ENCODE measurements around the gene RASGRF1. TPM values are rescaled to one million over a fixed set of nuclear protein-coding genes. Genes with fewer than 3 reads are reported as not detected.

Gene RASGRF1
- total RNA-seq, 4 donors from 2014 or later, result 0.14 to 0.75 (median 0.64) TPM; not detected in 1

DNA sequence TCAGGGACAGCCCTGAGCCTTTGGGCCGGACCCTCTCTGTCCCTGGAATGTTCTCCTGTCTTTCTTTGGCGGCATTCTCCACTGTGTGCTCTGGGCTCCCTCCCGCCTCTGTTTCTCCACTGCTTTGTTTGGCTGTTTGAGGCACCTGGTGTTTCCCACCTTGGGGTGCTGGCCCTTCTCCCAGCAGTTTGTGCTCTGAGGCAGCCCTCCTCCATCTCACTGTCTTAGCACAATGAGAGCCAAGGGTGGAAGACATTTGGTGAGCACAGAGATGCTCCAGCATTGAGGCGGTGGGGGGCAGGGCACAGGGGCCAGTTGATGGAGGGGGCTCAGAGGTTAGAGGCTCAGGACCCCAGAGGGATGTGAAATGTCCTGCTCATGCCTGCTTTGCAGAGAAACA is 54.3 kb downstream of the RASGRF1 start:
- H3K4me1 ChIP-seq, result no peaks in the 10 kb centered on the region
- intact Hi-C loops (cut with DNase I; ENCODE audit: low total_unique reads) (no loop called here), in situ Hi-C loops (cut with MboI; ENCODE audit: low pct_ligation_motif_present in 1 of 4, low pct_unique_long_range_greater_than_20kb in 1 of 4, low sequenced_read_pairs in 3 of 4) (loop anchor here in 1 of 4 donors (10.0 kb wide), 1 partner anchor 148 kb away; no protein-coding TSS in a partner anchor)
- H3K27me3 ChIP-seq, result peaks cover 3% of the 10 kb centered on the region
- no peaks in the 10 kb centered on the region for H3K9me3 ChIP-seq
- no peak overlapping the region for H3K4me3 ChIP-seq
- TF ChIP-seq EP300 (IDR thresholded peaks at IDR 0.05; ENCODE audit: low read depth), result no peak
- no peak for TF ChIP-seq POLR2AphosphoS5 (IDR thresholded peaks at IDR 0.05)
- TF ChIP-seq, protein P1, sequence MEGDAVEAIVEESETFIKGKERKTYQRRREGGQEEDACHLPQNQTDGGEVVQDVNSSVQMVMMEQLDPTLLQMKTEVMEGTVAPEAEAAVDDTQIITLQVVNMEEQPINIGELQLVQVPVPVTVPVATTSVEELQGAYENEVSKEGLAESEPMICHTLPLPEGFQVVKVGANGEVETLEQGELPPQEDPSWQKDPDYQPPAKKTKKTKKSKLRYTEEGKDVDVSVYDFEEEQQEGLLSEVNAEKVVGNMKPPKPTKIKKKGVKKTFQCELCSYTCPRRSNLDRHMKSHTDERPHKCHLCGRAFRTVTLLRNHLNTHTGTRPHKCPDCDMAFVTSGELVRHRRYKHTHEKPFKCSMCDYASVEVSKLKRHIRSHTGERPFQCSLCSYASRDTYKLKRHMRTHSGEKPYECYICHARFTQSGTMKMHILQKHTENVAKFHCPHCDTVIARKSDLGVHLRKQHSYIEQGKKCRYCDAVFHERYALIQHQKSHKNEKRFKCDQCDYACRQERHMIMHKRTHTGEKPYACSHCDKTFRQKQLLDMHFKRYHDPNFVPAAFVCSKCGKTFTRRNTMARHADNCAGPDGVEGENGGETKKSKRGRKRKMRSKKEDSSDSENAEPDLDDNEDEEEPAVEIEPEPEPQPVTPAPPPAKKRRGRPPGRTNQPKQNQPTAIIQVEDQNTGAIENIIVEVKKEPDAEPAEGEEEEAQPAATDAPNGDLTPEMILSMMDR (IDR thresholded peaks at IDR 0.05), result no peak
- TF ChIP-seq POLR2A (IDR thresholded peaks at IDR 0.05), result no peak
- no peaks in the 10 kb centered on the region for H3K36me3 ChIP-seq
- H3K27ac ChIP-seq, result no peak overlapping the region
- WGBS, 2 donors (ENCODE audit: low coverage in 1 of 2), result 88 to 93% methylated on average over 2 to 4 of the region's 4 CpGs
- DNase-seq, result no peak

DNA sequence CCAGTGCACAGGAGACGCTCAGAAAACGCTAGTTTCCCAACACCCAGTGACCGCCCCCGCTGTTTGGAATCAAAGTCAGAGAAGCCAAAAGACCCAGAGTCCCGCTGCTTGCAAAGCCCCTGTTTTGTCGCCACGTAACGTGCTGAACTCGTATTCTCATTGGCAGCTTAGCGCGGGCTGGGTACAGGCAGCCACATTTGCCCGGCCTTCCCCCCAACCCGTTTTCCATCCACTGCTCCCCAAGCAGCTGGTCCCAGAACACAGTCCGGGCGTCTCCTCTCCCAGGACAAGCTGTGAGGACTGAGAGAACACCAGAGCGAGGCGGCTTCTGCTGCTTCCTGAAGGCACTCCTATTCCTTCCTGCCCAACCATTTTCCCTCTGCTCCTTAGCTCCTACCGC is 54.8 kb downstream of the RASGRF1 start:
- no peak overlapping the region for H3K4me3 ChIP-seq
- no peaks in the 10 kb centered on the region for H3K36me3 ChIP-seq
- in situ Hi-C loops (cut with MboI; ENCODE audit: low pct_ligation_motif_present in 1 of 4, low pct_unique_long_range_greater_than_20kb in 1 of 4, low sequenced_read_pairs in 3 of 4) (loop anchor here in 1 of 4 donors (10.0 kb wide), 1 partner anchor 149 kb away; no protein-coding TSS in a partner anchor), intact Hi-C loops (cut with DNase I; ENCODE audit: low total_unique reads) (no loop called here)
- no peak overlapping the region for H3K27ac ChIP-seq
- no peaks in the 10 kb centered on the region for H3K9me3 ChIP-seq
- H3K4me1 ChIP-seq, result no peaks in the 10 kb centered on the region
- 35 to 56% methylated on average over 8 to 18 of the region's 18 CpGs for WGBS, 2 donors (ENCODE audit: low coverage in 1 of 2)
- TF ChIP-seq, protein P1 (IDR thresholded peaks at IDR 0.05), result no peak
- no peak for TF ChIP-seq POLR2A (IDR thresholded peaks at IDR 0.05)
- no peak for TF ChIP-seq POLR2AphosphoS5 (IDR thresholded peaks at IDR 0.05)
- no peak for TF ChIP-seq EP300 (IDR thresholded peaks at IDR 0.05; ENCODE audit: low read depth)
- H3K27me3 ChIP-seq, result peaks cover 3% of the 10 kb centered on the region
- DNase-seq, result no peak

DNA sequence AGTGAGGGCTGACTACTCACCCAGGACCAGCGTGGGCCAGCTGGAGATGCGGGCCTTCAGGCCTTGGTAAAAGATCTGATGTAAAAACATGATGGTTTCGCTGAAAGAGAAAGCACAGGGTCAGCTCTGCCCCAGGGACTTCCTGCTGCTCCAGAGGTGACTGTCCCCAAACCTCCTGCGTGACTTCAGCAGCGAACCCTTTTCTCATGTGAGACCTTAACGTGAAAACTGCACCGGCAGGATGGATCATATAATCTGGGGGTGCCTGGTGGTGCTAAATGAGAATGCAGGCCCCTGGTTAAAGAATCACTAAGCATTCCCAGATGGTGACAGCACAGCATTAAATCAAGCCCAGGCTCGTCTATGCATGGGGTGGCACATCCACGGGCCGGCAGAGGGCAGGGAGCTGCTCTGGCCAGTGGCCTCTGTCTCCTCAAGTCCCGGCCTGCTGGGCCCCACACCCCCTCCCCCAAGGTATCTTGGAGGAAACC is 55.4 kb downstream of the RASGRF1 start:
- intact Hi-C loops (cut with DNase I; ENCODE audit: low total_unique reads), result no loop called here

DNA sequence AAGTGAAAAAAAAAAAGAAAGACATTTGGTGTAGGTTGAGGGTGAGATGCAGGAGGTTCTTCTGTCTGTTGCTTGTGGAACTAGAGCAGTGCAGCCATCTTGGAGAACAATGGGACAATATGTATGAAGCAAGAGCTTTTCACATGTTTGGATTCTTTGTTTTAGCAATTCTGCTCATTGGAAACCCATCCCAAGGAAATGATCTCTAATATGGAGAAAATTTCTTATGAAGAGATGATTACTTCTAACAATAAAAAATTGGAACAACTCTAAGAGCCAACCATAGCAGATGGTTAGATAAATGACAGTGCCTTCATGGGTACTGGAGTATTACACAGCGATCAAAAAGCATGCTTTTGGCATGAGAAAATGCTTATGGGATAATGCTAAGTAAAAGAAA is 56.3 kb downstream of the RASGRF1 start:
- peaks cover 3% of the 10 kb centered on the region for H3K27me3 ChIP-seq
- WGBS, 2 donors (ENCODE audit: low coverage in 1 of 2), result 86 to 100% methylated on average over 1 of the region's 1 CpG
- H3K36me3 ChIP-seq, result no peaks in the 10 kb centered on the region
- no peak for DNase-seq
- intact Hi-C loops (cut with DNase I; ENCODE audit: low total_unique reads) (no loop called here), in situ Hi-C loops (cut with MboI; ENCODE audit: low pct_ligation_motif_present in 1 of 4, low pct_unique_long_range_greater_than_20kb in 1 of 4, low sequenced_read_pairs in 3 of 4) (loop anchor here in 1 of 4 donors (10.0 kb wide), 1 partner anchor 151 kb away; no protein-coding TSS in a partner anchor)
- H3K9me3 ChIP-seq, result no peaks in the 10 kb centered on the region
- TF ChIP-seq POLR2AphosphoS5 (IDR thresholded peaks at IDR 0.05) (no peak), POLR2A (IDR thresholded peaks at IDR 0.05) (no peak)
- TF ChIP-seq, protein P1 (IDR thresholded peaks at IDR 0.05), result no peak
- H3K4me3 ChIP-seq, result no peak overlapping the region
- no peak overlapping the region for H3K27ac ChIP-seq
- H3K4me1 ChIP-seq, result no peaks in the 10 kb centered on the region

More for the DNA sequence above, 55.4 kb downstream of the RASGRF1 start:
- Histone ChIP-seq H3K9me3 (no peaks in the 10 kb centered on the region), H3K36me3 (no peaks in the 10 kb centered on the region), H3K27me3 (peaks cover 3% of the 10 kb centered on the region), H3K4me1 (no peaks in the 10 kb centered on the region), H3K27ac (no peak overlapping the region), H3K4me3 (no peak overlapping the region)
- DNase-seq, result no peak
- no peak for TF ChIP-seq POLR2A (IDR thresholded peaks at IDR 0.05)
- TF ChIP-seq POLR2AphosphoS5 (IDR thresholded peaks at IDR 0.05), result no peak
- TF ChIP-seq EP300 (IDR thresholded peaks at IDR 0.05; ENCODE audit: low read depth), result no peak
- TF ChIP-seq, protein P1 (IDR thresholded peaks at IDR 0.05), result no peak
- WGBS, 2 donors (ENCODE audit: low coverage in 1 of 2), result 59% methylated on average over 11 of the region's 11 CpGs; no CpG with 5 or more reads in 1 of the 2 donors
- in situ Hi-C loops (cut with MboI; ENCODE audit: low pct_ligation_motif_present in 1 of 4, low pct_unique_long_range_greater_than_20kb in 1 of 4, low sequenced_read_pairs in 3 of 4), result loop anchor here in 1 of 4 donors (10.0 kb wide), 1 partner anchor 150 kb away; no protein-coding TSS in a partner anchor
